HepG2 (cell line): ENCODE data around the gene DNPH1. TPM values are rescaled to one million over a fixed set of nuclear protein-coding genes. Genes with fewer than 3 reads are reported as not detected.

Experiments used
- AKAP8 ChIP-seq: sonication (generic); formaldehyde crosslinking; IDR thresholded peaks from 2 replicates; pipeline ENCODE4 v1.5.1; 2020; ENCODE audit warnings: mild to moderate bottlenecking, missing genetic modification reagents
- EP300 ChIP-seq, 3 experiments: sonication (generic) in 1 of 3; formaldehyde crosslinking in 1 of 3; IDR thresholded peaks; 2 replicates each; pipeline versions ENCODE4 v1.5.1 to v1.6.1; 2011 to 2020; ENCODE audit warnings: low read depth in 2 of 3, low read length in 2 of 3, borderline replicate concordance in 1 of 3, improper control_type of control experiment in 1 of 3, mild to moderate bottlenecking in 1 of 3, missing genetic modification reagents in 1 of 3, moderate library complexity in 1 of 3
- MATR3 ChIP-seq: sonication (generic); formaldehyde crosslinking; IDR thresholded peaks from 2 replicates; pipeline ENCODE4 v1.4.0; 2020; ENCODE audit warnings: missing genetic modification reagents
- MIER2 ChIP-seq: IDR thresholded peaks from 2 replicates; pipeline ENCODE4 v1.6.1; 2016; ENCODE audit warnings: missing biosample characterization, missing genetic modification reagents
- MXD4 ChIP-seq: IDR thresholded peaks from 2 replicates; pipeline ENCODE4 v1.6.1; 2016; ENCODE audit warnings: mild to moderate bottlenecking, missing biosample characterization, missing genetic modification reagents
- NCOA1 ChIP-seq: sonication (generic); formaldehyde crosslinking; IDR thresholded peaks from 2 replicates; pipeline ENCODE4 v1.9.0; 2021; ENCODE audit warnings: missing genetic modification reagents
- PAF1 ChIP-seq: IDR thresholded peaks from 2 replicates; pipeline ENCODE4 v1.6.1; 2016; ENCODE audit warnings: missing genetic modification reagents, missing compliant biosample characterization
- POLR2G ChIP-seq: fragments of 200-400 bp; formaldehyde crosslinking; IDR thresholded peaks from 2 replicates; pipeline ENCODE4 v1.6.1; 2018; ENCODE audit warnings: mild to moderate bottlenecking, low read depth, low read length, moderate library complexity
- PPARG ChIP-seq: conservative IDR thresholded peaks from 2 replicates; pipeline ENCODE4 v1.6.1; 2016; ENCODE audit warnings: missing biosample characterization, missing genetic modification reagents
- RBAK ChIP-seq: sonication (generic); formaldehyde crosslinking; IDR thresholded peaks from 2 replicates; pipeline ENCODE4 v1.5.1; 2020; ENCODE audit warnings: mild to moderate bottlenecking, missing genetic modification reagents
- RXRA ChIP-seq: sonication (generic); formaldehyde crosslinking; IDR thresholded peaks from 2 replicates; pipeline ENCODE4 v1.5.1; 2020; ENCODE audit warnings: missing genetic modification reagents
- SALL1 ChIP-seq: sonication (generic); formaldehyde crosslinking; IDR thresholded peaks from 2 replicates; pipeline ENCODE4 v1.8.0; 2022; ENCODE audit warnings: mild to moderate bottlenecking, missing genetic modification reagents
- SOX5 ChIP-seq: IDR thresholded peaks from 2 replicates; pipeline ENCODE4 v1.6.1; 2016; ENCODE audit warnings: borderline replicate concordance
- TCF7 ChIP-seq: sonication (generic); IDR thresholded peaks from 2 replicates; pipeline ENCODE4 v1.6.1; 2016; ENCODE audit warnings: antibody characterized with exemption, low read depth
- TOPORS ChIP-seq: sonication (generic); formaldehyde crosslinking; IDR thresholded peaks from 2 replicates; pipeline ENCODE4 v1.8.0; 2023; ENCODE audit warnings: mild to moderate bottlenecking, missing genetic modification reagents
- ZNF10 ChIP-seq: sonication (generic); formaldehyde crosslinking; IDR thresholded peaks from 2 replicates; pipeline ENCODE4 v1.4.0; 2020; ENCODE audit warnings: mild to moderate bottlenecking, low read depth, missing genetic modification reagents, borderline replicate concordance
- ZNF124 ChIP-seq: sonication (generic); formaldehyde crosslinking; IDR thresholded peaks from 2 replicates; pipeline ENCODE4 v1.4.0; 2020; ENCODE audit warnings: missing genetic modification reagents
- ZNF230 ChIP-seq: sonication (generic); formaldehyde crosslinking; IDR thresholded peaks from 2 replicates; pipeline ENCODE4 v1.4.0; 2020; ENCODE audit warnings: mild to moderate bottlenecking, missing genetic modification reagents
- ZNF605 ChIP-seq: sonication (generic); formaldehyde crosslinking; IDR thresholded peaks from 2 replicates; pipeline ENCODE4 v1.8.0; 2022; ENCODE audit warnings: mild to moderate bottlenecking, missing genetic modification reagents
- polyA plus RNA-seq, 8 experiments: library from polyadenylated mRNA; depleted of rRNA in 3 of 8; stranded (reverse) in 7 of 8; unstranded in 1 of 8; fragments of >200 nt; fragmentation: Illumina TruSeq in 4 of 8; extraction: Trizol in 4 of 8; gene quantifications; 2 replicates each; pipeline versions ENCODE4 v1.2.1 to v1.2.3, GENCODE V29; 2011 to 2016; ENCODE audit warnings: low read depth in 4 of 8, missing spikeins in 1 of 8, mixed read lengths in 1 of 8; ENCODE audit not compliant: insufficient read depth in 1 of 8
- total RNA-seq, 5 experiments: library from RNA; depleted of rRNA; stranded (reverse); fragments of >200 nt; fragmentation: Illumina TruSeq; extraction: Trizol; gene quantifications; 2 replicates each; pipeline ENCODE4 v1.2.3, GENCODE V29; 2016; ENCODE audit warnings: low read depth in 1 of 5
- TF ChIP-seq, protein P1 (sequence below): sonication (generic); formaldehyde crosslinking; IDR thresholded peaks from 2 replicates; pipeline ENCODE4 v1.4.0; 2020; ENCODE audit warnings: missing genetic modification reagents
- TF ChIP-seq, protein P2 (sequence below): sonication (generic); formaldehyde crosslinking; IDR thresholded peaks from 2 replicates; pipeline ENCODE4 v1.8.0; 2023; ENCODE audit warnings: mild to moderate bottlenecking, missing genetic modification reagents
- TF ChIP-seq, protein P3 (sequence below): sonication (generic); formaldehyde crosslinking; IDR thresholded peaks from 2 replicates; pipeline ENCODE4 v1.4.0; 2020; ENCODE audit warnings: missing genetic modification reagents
- TF ChIP-seq, protein P4 (sequence below): sonication (generic); formaldehyde crosslinking; IDR thresholded peaks from 2 replicates; pipeline ENCODE4; 2020; ENCODE audit warnings: missing genetic modification reagents, mild to moderate bottlenecking, borderline replicate concordance

The DNPH1 gene
- total and polyA plus RNA-seq, 2 of the 13 experiments (the other 11 are each of a cell fraction or from before 2014, with no cell fraction given), result 56.5 to 75.1 TPM

DNA sequence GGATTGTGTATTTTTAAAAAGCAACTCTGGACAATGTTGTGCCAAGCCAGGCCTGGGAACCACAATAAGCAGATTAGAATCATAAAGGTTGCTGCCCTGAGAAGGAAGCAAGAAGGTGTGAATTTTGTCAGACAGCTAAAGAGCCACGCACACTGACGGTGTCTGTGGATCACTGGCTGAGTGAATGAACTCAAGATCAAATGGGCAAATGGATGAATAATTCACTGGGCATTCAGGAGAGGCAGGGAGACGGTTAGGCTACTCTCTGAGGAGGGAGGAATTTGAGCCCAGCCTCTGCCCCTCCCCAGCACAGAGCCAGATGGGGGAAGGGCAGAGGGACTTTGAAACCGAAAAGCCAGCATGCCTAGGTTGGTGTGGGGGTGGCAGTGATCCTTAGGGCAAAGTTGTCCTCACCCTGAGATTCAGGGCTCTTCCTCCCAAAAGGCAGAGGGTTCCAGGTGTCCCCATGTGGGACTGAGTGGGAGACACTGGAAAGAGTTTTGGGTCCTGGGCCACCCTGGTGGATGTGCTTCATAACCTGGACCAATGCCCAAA is 49.3 kb upstream of the DNPH1 start (continued):
- TF ChIP-seq ZNF124 (CRISPR knock-in tag) (no peak), ZNF230 (CRISPR knock-in tag) (peak; percentile 72; the same call in 1 of the 2 replicates), EP300 (IDR thresholded peaks at IDR 0.05; ENCODE audit: low read depth in 2 of 2, low read length in 2 of 2) (peak in 1 of 2 experiments; percentile 87; a peak in 3 of 4 replicates), EP300 (CRISPR knock-in tag; IDR thresholded peaks at IDR 0.05; ENCODE audit: borderline replicate concordance) (peak; percentile 68; the same call in 1 of the 2 replicates), ZNF605 (CRISPR knock-in tag) (0 out of 2 replicates have a peak, but pooled peaks have one; percentile 31), SOX5 (peak; percentile 69; the same call in 1 of the 2 replicates), AKAP8 (CRISPR knock-in tag) (no peak), PAF1 (CRISPR knock-in tag) (no peak), MIER2 (CRISPR knock-in tag) (no peak), NCOA1 (no peak), RBAK (CRISPR knock-in tag) (no peak), PPARG (CRISPR knock-in tag) (peak; percentile 53; the same call in 1 of the 2 replicates), ZNF10 (CRISPR knock-in tag) (no peak), TOPORS (CRISPR knock-in tag) (no peak), MATR3 (CRISPR knock-in tag) (no peak), MXD4 (CRISPR knock-in tag) (no peak), POLR2G (peak; percentile 39; the same call in 1 of the 2 replicates), RXRA (peak; percentile 61; the same call in 1 of the 2 replicates), TCF7 (0 out of 2 replicates have a peak, but pooled peaks have one; percentile 15), SALL1 (CRISPR knock-in tag) (peak; percentile 88)
- TF ChIP-seq, protein P1, sequence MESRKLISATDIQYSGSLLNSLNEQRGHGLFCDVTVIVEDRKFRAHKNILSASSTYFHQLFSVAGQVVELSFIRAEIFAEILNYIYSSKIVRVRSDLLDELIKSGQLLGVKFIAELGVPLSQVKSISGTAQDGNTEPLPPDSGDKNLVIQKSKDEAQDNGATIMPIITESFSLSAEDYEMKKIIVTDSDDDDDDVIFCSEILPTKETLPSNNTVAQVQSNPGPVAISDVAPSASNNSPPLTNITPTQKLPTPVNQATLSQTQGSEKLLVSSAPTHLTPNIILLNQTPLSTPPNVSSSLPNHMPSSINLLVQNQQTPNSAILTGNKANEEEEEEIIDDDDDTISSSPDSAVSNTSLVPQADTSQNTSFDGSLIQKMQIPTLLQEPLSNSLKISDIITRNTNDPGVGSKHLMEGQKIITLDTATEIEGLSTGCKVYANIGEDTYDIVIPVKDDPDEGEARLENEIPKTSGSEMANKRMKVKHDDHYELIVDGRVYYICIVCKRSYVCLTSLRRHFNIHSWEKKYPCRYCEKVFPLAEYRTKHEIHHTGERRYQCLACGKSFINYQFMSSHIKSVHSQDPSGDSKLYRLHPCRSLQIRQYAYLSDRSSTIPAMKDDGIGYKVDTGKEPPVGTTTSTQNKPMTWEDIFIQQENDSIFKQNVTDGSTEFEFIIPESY, result 0 out of 2 replicates have a peak, but pooled peaks have one; percentile 12
- TF ChIP-seq, protein P2, sequence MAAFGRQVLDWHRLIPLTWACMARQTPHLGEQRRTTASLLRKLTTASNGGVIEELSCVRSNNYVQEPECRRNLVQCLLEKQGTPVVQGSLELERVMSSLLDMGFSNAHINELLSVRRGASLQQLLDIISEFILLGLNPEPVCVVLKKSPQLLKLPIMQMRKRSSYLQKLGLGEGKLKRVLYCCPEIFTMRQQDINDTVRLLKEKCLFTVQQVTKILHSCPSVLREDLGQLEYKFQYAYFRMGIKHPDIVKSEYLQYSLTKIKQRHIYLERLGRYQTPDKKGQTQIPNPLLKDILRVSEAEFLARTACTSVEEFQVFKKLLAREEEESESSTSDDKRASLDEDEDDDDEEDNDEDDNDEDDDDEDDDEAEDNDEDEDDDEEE (CRISPR knock-in tag), result no peak
- TF ChIP-seq, protein P3, sequence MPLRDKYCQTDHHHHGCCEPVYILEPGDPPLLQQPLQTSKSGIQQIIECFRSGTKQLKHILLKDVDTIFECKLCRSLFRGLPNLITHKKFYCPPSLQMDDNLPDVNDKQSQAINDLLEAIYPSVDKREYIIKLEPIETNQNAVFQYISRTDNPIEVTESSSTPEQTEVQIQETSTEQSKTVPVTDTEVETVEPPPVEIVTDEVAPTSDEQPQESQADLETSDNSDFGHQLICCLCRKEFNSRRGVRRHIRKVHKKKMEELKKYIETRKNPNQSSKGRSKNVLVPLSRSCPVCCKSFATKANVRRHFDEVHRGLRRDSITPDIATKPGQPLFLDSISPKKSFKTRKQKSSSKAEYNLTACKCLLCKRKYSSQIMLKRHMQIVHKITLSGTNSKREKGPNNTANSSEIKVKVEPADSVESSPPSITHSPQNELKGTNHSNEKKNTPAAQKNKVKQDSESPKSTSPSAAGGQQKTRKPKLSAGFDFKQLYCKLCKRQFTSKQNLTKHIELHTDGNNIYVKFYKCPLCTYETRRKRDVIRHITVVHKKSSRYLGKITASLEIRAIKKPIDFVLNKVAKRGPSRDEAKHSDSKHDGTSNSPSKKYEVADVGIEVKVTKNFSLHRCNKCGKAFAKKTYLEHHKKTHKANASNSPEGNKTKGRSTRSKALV, result no peak
- TF ChIP-seq, protein P4, sequence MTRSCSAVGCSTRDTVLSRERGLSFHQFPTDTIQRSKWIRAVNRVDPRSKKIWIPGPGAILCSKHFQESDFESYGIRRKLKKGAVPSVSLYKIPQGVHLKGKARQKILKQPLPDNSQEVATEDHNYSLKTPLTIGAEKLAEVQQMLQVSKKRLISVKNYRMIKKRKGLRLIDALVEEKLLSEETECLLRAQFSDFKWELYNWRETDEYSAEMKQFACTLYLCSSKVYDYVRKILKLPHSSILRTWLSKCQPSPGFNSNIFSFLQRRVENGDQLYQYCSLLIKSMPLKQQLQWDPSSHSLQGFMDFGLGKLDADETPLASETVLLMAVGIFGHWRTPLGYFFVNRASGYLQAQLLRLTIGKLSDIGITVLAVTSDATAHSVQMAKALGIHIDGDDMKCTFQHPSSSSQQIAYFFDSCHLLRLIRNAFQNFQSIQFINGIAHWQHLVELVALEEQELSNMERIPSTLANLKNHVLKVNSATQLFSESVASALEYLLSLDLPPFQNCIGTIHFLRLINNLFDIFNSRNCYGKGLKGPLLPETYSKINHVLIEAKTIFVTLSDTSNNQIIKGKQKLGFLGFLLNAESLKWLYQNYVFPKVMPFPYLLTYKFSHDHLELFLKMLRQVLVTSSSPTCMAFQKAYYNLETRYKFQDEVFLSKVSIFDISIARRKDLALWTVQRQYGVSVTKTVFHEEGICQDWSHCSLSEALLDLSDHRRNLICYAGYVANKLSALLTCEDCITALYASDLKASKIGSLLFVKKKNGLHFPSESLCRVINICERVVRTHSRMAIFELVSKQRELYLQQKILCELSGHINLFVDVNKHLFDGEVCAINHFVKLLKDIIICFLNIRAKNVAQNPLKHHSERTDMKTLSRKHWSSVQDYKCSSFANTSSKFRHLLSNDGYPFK (CRISPR knock-in tag), result no peak
